ENCODE data around the gene RERE.

The RERE gene

GRCh38 chr1:8415526-8416278 is 401.7 kb downstream of the RERE start:
- DNase-seq (ENCODE audit: low read depth in 4 of 4, low spot score in 1 of 4): no peak

- no peak for DNase-seq (ENCODE audit: low read depth in 4 of 4, low spot score in 1 of 4)
These were observed 405.1 kb downstream of the RERE start for GRCh38 chr1:8412183-8412831.

GRCh38 chr1:8411803-8412182 is 405.6 kb downstream of the RERE start:
- DNase-seq (ENCODE audit: low read depth in 4 of 4, low spot score in 1 of 4): no peak

GRCh38 chr1:8410791-8411190 is 406.6 kb downstream of the RERE start:
- DNase-seq (ENCODE audit: low read depth in 4 of 4, low spot score in 1 of 4): no peak

- DNase-seq (ENCODE audit: low read depth in 4 of 4, low spot score in 1 of 4): no peak
These were observed 407.8 kb downstream of the RERE start for GRCh38 chr1:8409606-8410005.

GRCh38 chr1:8409106-8409505 is 408.3 kb downstream of the RERE start:
- no peak for DNase-seq (ENCODE audit: low read depth in 4 of 4, low spot score in 1 of 4)

GRCh38 chr1:8408151-8408839 is 409.1 kb downstream of the RERE start:
- no peak for DNase-seq (ENCODE audit: low read depth in 4 of 4, low spot score in 1 of 4)

- DNase-seq (ENCODE audit: low read depth in 4 of 4, low spot score in 1 of 4): no peak
These were observed 409.8 kb downstream of the RERE start for GRCh38 chr1:8407652-8408051.

GRCh38 chr1:8406960-8407359 is 410.5 kb downstream of the RERE start:
- DNase-seq (ENCODE audit: low read depth in 4 of 4, low spot score in 1 of 4): no peak

- no peak for DNase-seq (ENCODE audit: low read depth in 4 of 4, low spot score in 1 of 4)
These were observed 411.4 kb downstream of the RERE start for GRCh38 chr1:8406011-8406410.

GRCh38 chr1:8404460-8405370 is 412.7 kb downstream of the RERE start:
- no peak for DNase-seq (ENCODE audit: low read depth in 4 of 4, low spot score in 1 of 4)

GRCh38 chr1:8402109-8402710 is 415.2 kb downstream of the RERE start:
- no peak for DNase-seq (ENCODE audit: low read depth in 4 of 4, low spot score in 1 of 4)

GRCh38 chr1:8398677-8399076 is 418.8 kb downstream of the RERE start:
- DNase-seq (ENCODE audit: low read depth in 4 of 4, low spot score in 1 of 4): no peak

- DNase-seq (ENCODE audit: low read depth in 4 of 4, low spot score in 1 of 4): no peak
These were observed 419.4 kb downstream of the RERE start for GRCh38 chr1:8398086-8398485.

GRCh38 chr1:8397511-8397910 is 419.9 kb downstream of the RERE start:
- no peak for DNase-seq (ENCODE audit: low read depth in 4 of 4, low spot score in 1 of 4)

GRCh38 chr1:8396786-8397406 is 420.5 kb downstream of the RERE start:
- no peak for DNase-seq (ENCODE audit: low read depth in 4 of 4, low spot score in 1 of 4)

- DNase-seq (ENCODE audit: low read depth in 4 of 4, low spot score in 1 of 4): no peak
These were observed 421.2 kb downstream of the RERE start for GRCh38 chr1:8396083-8396785.

GRCh38 chr1:8395433-8395866 is 422.0 kb downstream of the RERE start:
- DNase-seq (ENCODE audit: low read depth in 4 of 4, low spot score in 1 of 4): no peak

GRCh38 chr1:8394456-8395321 is 422.8 kb downstream of the RERE start:
- DNase-seq (ENCODE audit: low read depth in 4 of 4, low spot score in 1 of 4): peak in 2 of 4 experiments; percentile 28 to 30
